ENCODE measurements around the gene LARP4B.

LARP4B gene

DNA sequence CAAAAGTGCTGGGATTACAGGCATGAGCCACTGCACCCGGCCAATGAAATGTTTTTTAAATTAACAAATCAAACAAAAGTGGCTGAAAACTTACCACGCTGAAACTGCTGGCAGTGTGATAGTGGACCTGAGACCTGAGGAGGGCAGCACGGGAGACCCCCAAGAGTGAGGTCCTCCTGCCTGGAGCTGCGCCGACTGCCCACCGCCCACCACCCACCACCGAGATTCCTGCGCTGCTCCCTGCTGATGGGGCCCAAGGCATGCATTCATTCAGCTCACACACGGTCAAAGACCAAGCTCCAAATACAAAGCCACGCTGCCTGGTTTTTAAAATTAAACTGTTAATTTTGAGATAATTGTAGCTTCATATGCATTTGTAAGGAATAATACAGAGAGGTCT, 16.4 kb upstream of the LARP4B start:
- Histone ChIP-seq H3K9me3 (ENCODE audit: control extremely low read depth in 1 of 5, control insufficient read depth in 4 of 5, insufficient read depth in 2 of 5, low read depth in 1 of 5, low read length in 4 of 5) (no peaks in the 10 kb centered on the region), H3K36me3 (ENCODE audit: control insufficient read depth in 4 of 4, insufficient read depth in 4 of 4, low read length in 3 of 4) (no peaks in the 10 kb centered on the region), H3K4me3 (ENCODE audit: control insufficient read depth in 1 of 7, extremely low read depth in 1 of 7, insufficient read depth in 4 of 7, low read depth in 2 of 7, low read length in 6 of 7) (no peak overlapping the region), H3K27me3 (replicated peaks in 2 of 5; ENCODE audit: control insufficient read depth in 4 of 5, insufficient read depth in 5 of 5, low read length in 4 of 5) (no peaks in the 10 kb centered on the region), H3K4me1 (ENCODE audit: control extremely low read depth in 1 of 4, control insufficient read depth in 4 of 4, insufficient read depth in 4 of 4, low read length in 3 of 4) (peaks cover 0 to 12% (median 12%) of the 10 kb centered on the region in 4 experiments), H3K27ac (ENCODE audit: insufficient read depth in 1 of 2, low read depth in 1 of 2, low read length in 2 of 2, poor library complexity in 1 of 2, severe bottlenecking in 2 of 2) (no peak overlapping the region)
- ChIA-PET CTCF (interaction anchor here (1.7 kb wide), 1 partner anchor 9 kb away, joined by 4 read pairs; no protein-coding TSS in a partner anchor), POLR2A (no interaction called here)
- WGBS (ENCODE audit: insufficient coverage) = 97% methylated on average over 9 of the region's 10 CpGs
- DNase-seq = no peak

DNA sequence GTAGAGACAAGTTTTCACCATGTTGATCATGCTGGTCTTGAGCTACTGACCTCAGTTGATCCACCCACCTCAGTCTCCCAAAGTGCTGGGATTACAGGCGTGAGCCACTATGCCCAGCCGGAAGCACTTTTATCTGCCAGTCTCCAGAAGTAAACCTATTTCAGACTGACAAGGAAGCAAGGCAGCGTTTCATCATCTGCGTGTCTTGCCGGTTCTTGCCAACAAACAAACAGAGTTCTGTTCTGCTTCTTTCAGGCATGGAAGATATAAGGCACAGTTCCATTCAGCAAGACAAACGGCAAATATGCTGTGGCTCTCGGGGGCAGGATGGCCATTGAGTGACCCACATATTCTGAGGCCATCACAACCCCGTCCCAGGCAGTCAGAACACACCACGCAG, 15.5 kb upstream of the LARP4B start:
- Histone ChIP-seq H3K4me1 (ENCODE audit: control extremely low read depth in 1 of 4, control insufficient read depth in 4 of 4, insufficient read depth in 4 of 4, low read length in 3 of 4) (peaks cover 0 to 12% (median 12%) of the 10 kb centered on the region in 4 experiments), H3K9me3 (ENCODE audit: control extremely low read depth in 1 of 5, control insufficient read depth in 4 of 5, insufficient read depth in 2 of 5, low read depth in 1 of 5, low read length in 4 of 5) (no peaks in the 10 kb centered on the region), H3K27me3 (replicated peaks in 2 of 5; ENCODE audit: control insufficient read depth in 4 of 5, insufficient read depth in 5 of 5, low read length in 4 of 5) (no peaks in the 10 kb centered on the region), H3K4me3 (ENCODE audit: control insufficient read depth in 1 of 7, extremely low read depth in 1 of 7, insufficient read depth in 4 of 7, low read depth in 2 of 7, low read length in 6 of 7) (no peak overlapping the region), H3K27ac (ENCODE audit: insufficient read depth in 1 of 2, low read depth in 1 of 2, low read length in 2 of 2, poor library complexity in 1 of 2, severe bottlenecking in 2 of 2) (no peak overlapping the region), H3K36me3 (ENCODE audit: control insufficient read depth in 4 of 4, insufficient read depth in 4 of 4, low read length in 3 of 4) (no peaks in the 10 kb centered on the region)
- WGBS (ENCODE audit: insufficient coverage) = 100% methylated on average over 9 of the region's 9 CpGs
- DNase-seq = no peak
- ChIA-PET POLR2A (no interaction called here), CTCF (interaction anchor here (1.7 kb wide), 1 partner anchor 10 kb away, joined by 4 read pairs; no protein-coding TSS in a partner anchor)

DNA sequence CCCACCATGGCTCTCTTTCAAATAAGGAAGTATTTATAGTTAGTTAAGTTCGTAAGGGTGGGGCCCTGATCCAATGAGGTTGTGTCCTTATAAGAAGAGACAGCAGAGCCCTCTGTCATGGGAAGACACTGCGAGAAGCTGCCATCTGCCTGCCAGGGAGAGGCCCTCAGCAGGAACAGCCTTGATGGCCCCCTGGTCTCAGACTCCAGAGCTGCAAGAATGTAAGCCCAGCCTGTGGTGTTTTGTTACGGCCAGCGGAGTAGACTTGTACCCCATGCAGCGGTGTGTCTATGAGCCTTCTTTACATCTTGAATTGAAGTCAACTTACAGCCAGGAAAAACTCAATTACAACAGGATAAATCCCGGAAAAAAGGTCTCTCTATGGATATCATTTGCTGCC, 14.3 kb upstream of the LARP4B start:
- Histone ChIP-seq H3K36me3 (ENCODE audit: control insufficient read depth in 4 of 4, insufficient read depth in 4 of 4, low read length in 3 of 4) (no peaks in the 10 kb centered on the region), H3K27me3 (replicated peaks in 2 of 5; ENCODE audit: control insufficient read depth in 4 of 5, insufficient read depth in 5 of 5, low read length in 4 of 5) (no peaks in the 10 kb centered on the region), H3K27ac (ENCODE audit: insufficient read depth in 1 of 2, low read depth in 1 of 2, low read length in 2 of 2, poor library complexity in 1 of 2, severe bottlenecking in 2 of 2) (no peak overlapping the region), H3K4me1 (ENCODE audit: control extremely low read depth in 1 of 4, control insufficient read depth in 4 of 4, insufficient read depth in 4 of 4, low read length in 3 of 4) (peaks cover 0 to 12% (median 12%) of the 10 kb centered on the region in 4 experiments), H3K4me3 (ENCODE audit: control insufficient read depth in 1 of 7, extremely low read depth in 1 of 7, insufficient read depth in 4 of 7, low read depth in 2 of 7, low read length in 6 of 7) (no peak overlapping the region), H3K9me3 (ENCODE audit: control extremely low read depth in 1 of 5, control insufficient read depth in 4 of 5, insufficient read depth in 2 of 5, low read depth in 1 of 5, low read length in 4 of 5) (no peaks in the 10 kb centered on the region)
- POLR2A ChIA-PET = no interaction called here
- peak in 1 of 3 donors; percentile 11 for DNase-seq
- WGBS (ENCODE audit: insufficient coverage) = 99% methylated on average over 5 of the region's 6 CpGs
- CTCF ChIA-PET = no interaction called here

DNA sequence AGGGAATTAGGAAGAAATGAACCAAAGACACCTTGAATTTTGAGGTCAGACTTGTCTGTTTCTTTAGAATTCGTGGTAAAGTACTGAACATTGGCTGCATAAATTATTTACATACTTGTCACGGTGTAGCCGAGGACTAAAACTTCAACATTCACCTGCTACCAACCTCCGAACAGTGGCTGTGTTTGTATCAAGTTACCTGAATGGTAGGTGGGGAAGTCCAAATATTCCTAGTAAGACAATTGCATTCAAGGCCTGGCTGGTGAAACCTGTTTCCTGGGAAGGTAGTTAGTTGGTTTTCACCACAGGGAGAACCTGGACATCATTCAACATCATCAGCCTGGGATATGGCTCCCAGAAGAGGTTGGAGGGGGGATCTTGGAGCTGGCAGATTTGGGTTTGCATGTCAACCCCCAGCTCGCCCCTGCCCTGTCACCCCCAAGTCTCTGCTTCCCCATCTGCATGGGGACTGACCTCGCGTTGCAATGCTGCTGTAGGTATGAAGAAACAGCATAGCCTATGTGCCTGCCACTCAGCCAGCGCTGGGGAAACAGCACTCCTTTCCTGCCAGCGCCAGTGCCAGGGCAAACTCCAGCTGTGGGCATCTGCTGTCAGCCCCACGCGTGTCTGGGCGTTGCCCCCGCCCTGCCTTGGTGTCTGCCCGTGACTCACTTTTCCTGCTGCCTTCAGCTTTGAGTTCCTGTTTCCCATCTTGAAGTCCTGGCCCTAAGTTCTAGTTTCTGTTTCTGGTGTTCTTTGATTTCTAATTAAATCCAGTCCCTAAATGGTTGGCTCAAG, 12.7 kb upstream of the LARP4B start:
- CTCF ChIA-PET = interaction anchor here (1.1 kb wide), 1 partner anchor 11 kb away, joined by 3 read pairs; no protein-coding TSS in a partner anchor
- Histone ChIP-seq H3K9me3 (ENCODE audit: control extremely low read depth in 1 of 5, control insufficient read depth in 4 of 5, insufficient read depth in 2 of 5, low read depth in 1 of 5, low read length in 4 of 5) (no peaks in the 10 kb centered on the region), H3K36me3 (ENCODE audit: control insufficient read depth in 4 of 4, insufficient read depth in 4 of 4, low read length in 3 of 4) (no peaks in the 10 kb centered on the region), H3K4me3 (ENCODE audit: control insufficient read depth in 1 of 7, extremely low read depth in 1 of 7, insufficient read depth in 4 of 7, low read depth in 2 of 7, low read length in 6 of 7) (peak overlapping the region in 6 of 7 experiments; percentile 10 to 66 (median 50)), H3K27ac (ENCODE audit: insufficient read depth in 1 of 2, low read depth in 1 of 2, low read length in 2 of 2, poor library complexity in 1 of 2, severe bottlenecking in 2 of 2) (no peak overlapping the region), H3K4me1 (ENCODE audit: control extremely low read depth in 1 of 4, control insufficient read depth in 4 of 4, insufficient read depth in 4 of 4, low read length in 3 of 4) (peaks cover 0 to 16% (median 12%) of the 10 kb centered on the region in 4 experiments), H3K27me3 (replicated peaks in 2 of 5; ENCODE audit: control insufficient read depth in 4 of 5, insufficient read depth in 5 of 5, low read length in 4 of 5) (no peaks in the 10 kb centered on the region)
- 8% methylated on average over 10 of the region's 14 CpGs for WGBS (ENCODE audit: insufficient coverage)
- peak; percentile 78 to 92 (median 88) for DNase-seq
- POLR2A ChIA-PET = interaction anchor here (0.9 kb wide), 1 partner anchor 15 kb away, joined by 3 read pairs; no protein-coding TSS in a partner anchor

DNA sequence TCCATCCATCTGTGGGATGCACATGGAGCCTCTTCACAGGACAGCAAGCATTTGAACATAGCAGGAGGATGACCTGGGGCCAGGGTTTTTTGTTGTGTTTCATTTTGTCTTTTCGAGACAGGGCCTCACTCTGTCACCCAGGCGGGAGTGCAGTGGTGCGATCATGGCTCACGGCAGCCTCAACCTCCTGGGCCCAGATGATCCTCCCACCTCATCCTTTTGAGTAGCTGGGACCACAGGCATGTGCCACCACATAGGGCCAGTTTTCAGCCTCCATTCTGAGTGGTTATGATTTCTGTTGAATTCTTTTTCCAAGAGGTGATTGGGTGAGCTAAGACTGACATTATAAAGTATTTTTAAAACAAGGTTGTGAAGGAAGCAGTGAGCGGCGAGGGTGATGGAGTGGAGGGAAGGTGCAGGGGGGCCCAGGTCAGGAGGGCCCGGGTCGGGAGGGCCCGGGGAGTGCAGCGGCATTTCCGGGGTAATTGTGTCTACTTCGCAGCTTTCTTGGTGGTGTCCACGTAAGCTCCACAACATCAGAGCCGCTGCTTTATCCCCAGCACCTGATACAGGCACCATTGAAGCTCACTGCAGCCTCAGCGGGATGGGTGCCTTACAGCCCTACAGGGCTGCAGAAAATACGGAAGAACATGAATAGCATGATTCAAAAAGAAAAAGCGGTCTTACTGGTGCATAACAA, 12.0 kb upstream of the LARP4B start:
- 97% methylated on average over 17 of the region's 17 CpGs for WGBS (ENCODE audit: insufficient coverage)
- Histone ChIP-seq H3K4me1 (ENCODE audit: control extremely low read depth in 1 of 4, control insufficient read depth in 4 of 4, insufficient read depth in 4 of 4, low read length in 3 of 4) (peaks cover 0 to 19% (median 12%) of the 10 kb centered on the region in 4 experiments), H3K27me3 (replicated peaks in 2 of 5; ENCODE audit: control insufficient read depth in 4 of 5, insufficient read depth in 5 of 5, low read length in 4 of 5) (no peaks in the 10 kb centered on the region), H3K27ac (ENCODE audit: insufficient read depth in 1 of 2, low read depth in 1 of 2, low read length in 2 of 2, poor library complexity in 1 of 2, severe bottlenecking in 2 of 2) (no peak overlapping the region), H3K9me3 (ENCODE audit: control extremely low read depth in 1 of 5, control insufficient read depth in 4 of 5, insufficient read depth in 2 of 5, low read depth in 1 of 5, low read length in 4 of 5) (no peaks in the 10 kb centered on the region), H3K36me3 (ENCODE audit: control insufficient read depth in 4 of 4, insufficient read depth in 4 of 4, low read length in 3 of 4) (no peaks in the 10 kb centered on the region), H3K4me3 (ENCODE audit: control insufficient read depth in 1 of 7, extremely low read depth in 1 of 7, insufficient read depth in 4 of 7, low read depth in 2 of 7, low read length in 6 of 7) (no peak overlapping the region)
- ChIA-PET POLR2A (interaction anchor here (0.6 kb wide), 1 partner anchor 50 kb away, joined by 5 read pairs; no protein-coding TSS in a partner anchor), CTCF (interaction anchor here (1.1 kb wide), 1 partner anchor 10 kb away, joined by 3 read pairs; no protein-coding TSS in a partner anchor)
- DNase-seq = no peak

DNA sequence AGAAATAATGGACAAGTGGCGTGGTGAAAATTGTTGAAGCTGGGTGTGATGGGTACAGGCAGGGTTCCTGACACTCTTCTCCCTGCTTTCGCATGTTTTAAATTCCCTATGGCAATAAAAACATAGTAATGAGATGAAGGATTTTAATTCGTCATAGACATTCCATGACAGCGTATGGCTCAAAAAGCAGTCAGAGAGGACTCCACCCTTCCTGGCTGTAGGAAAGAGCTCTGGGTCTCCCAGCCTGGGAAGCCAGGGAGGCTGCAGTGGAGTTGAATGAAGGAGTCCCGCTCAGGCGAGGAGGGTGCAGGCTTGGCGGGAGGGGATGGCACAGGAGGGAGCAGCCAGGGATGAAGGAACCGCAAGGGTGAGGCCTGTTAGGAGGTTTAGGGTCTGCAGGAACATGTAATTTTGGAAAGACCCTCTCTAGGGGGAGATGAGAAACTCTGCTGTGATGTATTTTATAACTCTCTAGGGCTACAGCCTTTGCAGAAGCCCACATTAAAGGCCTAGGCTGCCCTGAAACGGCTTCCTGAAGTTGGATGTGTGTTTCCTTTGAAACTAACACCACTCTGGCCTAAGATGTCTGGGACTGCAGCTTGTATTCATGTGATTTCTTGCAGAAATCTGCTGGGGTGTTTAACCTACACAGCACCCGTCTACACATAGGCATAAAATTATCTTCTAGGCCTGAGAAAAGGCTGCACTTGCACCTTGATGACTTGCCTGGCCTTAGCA, 7.6 kb upstream of the LARP4B start:
- Histone ChIP-seq H3K27me3 (replicated peaks in 2 of 5; ENCODE audit: control insufficient read depth in 4 of 5, insufficient read depth in 5 of 5, low read length in 4 of 5) (no peaks in the 10 kb centered on the region), H3K4me3 (ENCODE audit: control insufficient read depth in 1 of 7, extremely low read depth in 1 of 7, insufficient read depth in 4 of 7, low read depth in 2 of 7, low read length in 6 of 7) (no peak overlapping the region), H3K4me1 (ENCODE audit: control extremely low read depth in 1 of 4, control insufficient read depth in 4 of 4, insufficient read depth in 4 of 4, low read length in 3 of 4) (peaks cover 0 to 12% (median 6%) of the 10 kb centered on the region in 4 experiments), H3K9me3 (ENCODE audit: control extremely low read depth in 1 of 5, control insufficient read depth in 4 of 5, insufficient read depth in 2 of 5, low read depth in 1 of 5, low read length in 4 of 5) (no peaks in the 10 kb centered on the region), H3K27ac (ENCODE audit: insufficient read depth in 1 of 2, low read depth in 1 of 2, low read length in 2 of 2, poor library complexity in 1 of 2, severe bottlenecking in 2 of 2) (no peak overlapping the region), H3K36me3 (ENCODE audit: control insufficient read depth in 4 of 4, insufficient read depth in 4 of 4, low read length in 3 of 4) (no peaks in the 10 kb centered on the region)
- CTCF ChIA-PET = no interaction called here
- WGBS (ENCODE audit: insufficient coverage) = 92% methylated on average over 5 of the region's 10 CpGs
- POLR2A ChIA-PET = interaction anchor here (0.5 kb wide), 1 partner anchor 109 kb away, joined by 3 read pairs; no protein-coding TSS in a partner anchor
- DNase-seq = no peak
